Osteoblast (primary cell): ENCODE results near the gene KAZN. TPM values are rescaled to one million over a fixed set of nuclear protein-coding genes. Genes with fewer than 3 reads are reported as not detected.

Experiments used
- DNase-seq: peaks from one replicate; pipeline ENCODE4 v3.0.0; 2011; ENCODE audit warnings: low spot score, mixed read lengths; ENCODE audit not compliant: insufficient read length; ENCODE audit errors: missing footprints
- H2AFZ ChIP-seq: 2 replicates; pipeline ENCODE4 v1.6.0; 2011; ENCODE audit warnings: mild to moderate bottlenecking, low read length
- H3K27ac ChIP-seq: 2 replicates; pipeline ENCODE4 v1.5.1; 2011; ENCODE audit warnings: mild to moderate bottlenecking, low read depth, low read length, moderate library complexity
- H3K27me3 ChIP-seq: 2 replicates; pipeline ENCODE4 v1.6.0; 2012; ENCODE audit warnings: mild to moderate bottlenecking, control low read depth, inconsistent platforms, low read length, moderate library complexity; ENCODE audit not compliant: insufficient read depth
- H3K36me3 ChIP-seq: 2 replicates; pipeline ENCODE4 v1.5.1; 2011; ENCODE audit warnings: mild to moderate bottlenecking, low read length, control low read depth, moderate library complexity; ENCODE audit not compliant: insufficient read depth
- H3K4me1 ChIP-seq: 2 replicates; pipeline ENCODE4 v1.5.1; 2011; ENCODE audit warnings: mild to moderate bottlenecking, low read length, control low read depth, moderate library complexity; ENCODE audit not compliant: insufficient read depth
- H3K4me2 ChIP-seq: 2 replicates; pipeline ENCODE4 v1.6.0; 2011; ENCODE audit warnings: mild to moderate bottlenecking, low read length; ENCODE audit not compliant: insufficient read depth
- H3K4me3 ChIP-seq: fragments of 200-600 bp; sonication (generic); 3 replicates; pipeline ENCODE4 v1.5.1; 2012; ENCODE audit warnings: mild to moderate bottlenecking, low read length, inconsistent platforms; ENCODE audit not compliant: insufficient read depth
- H3K79me2 ChIP-seq: 2 replicates; pipeline ENCODE4 v1.6.0; 2012; ENCODE audit warnings: mild to moderate bottlenecking, low read length, control low read depth, inconsistent platforms; ENCODE audit not compliant: insufficient read depth
- H3K9me3 ChIP-seq: 2 replicates; pipeline ENCODE4 v1.5.1; 2011; ENCODE audit warnings: low read depth, low read length, control low read depth
- H4K20me1 ChIP-seq: 2 replicates; pipeline ENCODE4 v1.6.0; 2012; ENCODE audit warnings: mild to moderate bottlenecking, low read length, control low read depth; ENCODE audit not compliant: insufficient read depth
- CTCF ChIP-seq: IDR thresholded peaks from 2 replicates; pipeline ENCODE4 v1.5.1; 2011; ENCODE audit warnings: mild to moderate bottlenecking, low read depth, low read length, moderate library complexity; ENCODE audit errors: extremely low read depth
- total RNA-seq: library from RNA; depleted of rRNA; stranded (reverse); fragments of >200 nt; gene quantifications from 2 replicates; pipeline ENCODE4 v1.2.3, GENCODE V29; 2012

KAZN gene
- total RNA-seq, 1 donor, result 9.0 TPM

DNA sequence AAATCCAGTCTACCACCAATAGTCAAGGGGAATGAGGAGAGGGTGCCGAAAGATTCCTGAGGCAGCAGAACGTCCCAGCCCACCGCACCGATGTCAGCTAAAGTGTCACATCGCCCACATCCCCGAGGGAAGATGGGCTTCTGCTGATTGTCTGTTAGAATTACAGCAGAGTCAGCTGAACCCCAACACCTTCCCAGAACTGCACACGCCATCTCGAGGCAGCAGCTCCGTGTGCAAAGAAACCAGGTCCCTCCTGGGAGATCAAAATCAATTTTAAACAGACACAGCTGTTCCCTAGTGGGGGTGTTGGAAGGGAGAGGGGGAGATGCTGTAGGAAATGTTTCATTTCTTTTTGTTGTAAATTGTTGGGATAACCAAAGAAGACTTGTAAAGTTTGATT, 12.8 kb upstream of the KAZN start:
- no peak overlapping the region for H2AFZ ChIP-seq
- no peak for TF ChIP-seq CTCF
- H3K9me3 ChIP-seq, result no peaks in the 10 kb centered on the region
- H3K36me3 ChIP-seq, result no peaks in the 10 kb centered on the region
- H3K27ac ChIP-seq, result no peak overlapping the region
- no peaks in the 10 kb centered on the region for H3K4me1 ChIP-seq
- no peaks in the 10 kb centered on the region for H4K20me1 ChIP-seq
- peaks cover 6% of the 10 kb centered on the region for H3K27me3 ChIP-seq
- H3K4me2 ChIP-seq, result no peak overlapping the region
- no peaks in the 10 kb centered on the region for H3K79me2 ChIP-seq
- no peak overlapping the region for H3K4me3 ChIP-seq
- no peak for DNase-seq

DNA sequence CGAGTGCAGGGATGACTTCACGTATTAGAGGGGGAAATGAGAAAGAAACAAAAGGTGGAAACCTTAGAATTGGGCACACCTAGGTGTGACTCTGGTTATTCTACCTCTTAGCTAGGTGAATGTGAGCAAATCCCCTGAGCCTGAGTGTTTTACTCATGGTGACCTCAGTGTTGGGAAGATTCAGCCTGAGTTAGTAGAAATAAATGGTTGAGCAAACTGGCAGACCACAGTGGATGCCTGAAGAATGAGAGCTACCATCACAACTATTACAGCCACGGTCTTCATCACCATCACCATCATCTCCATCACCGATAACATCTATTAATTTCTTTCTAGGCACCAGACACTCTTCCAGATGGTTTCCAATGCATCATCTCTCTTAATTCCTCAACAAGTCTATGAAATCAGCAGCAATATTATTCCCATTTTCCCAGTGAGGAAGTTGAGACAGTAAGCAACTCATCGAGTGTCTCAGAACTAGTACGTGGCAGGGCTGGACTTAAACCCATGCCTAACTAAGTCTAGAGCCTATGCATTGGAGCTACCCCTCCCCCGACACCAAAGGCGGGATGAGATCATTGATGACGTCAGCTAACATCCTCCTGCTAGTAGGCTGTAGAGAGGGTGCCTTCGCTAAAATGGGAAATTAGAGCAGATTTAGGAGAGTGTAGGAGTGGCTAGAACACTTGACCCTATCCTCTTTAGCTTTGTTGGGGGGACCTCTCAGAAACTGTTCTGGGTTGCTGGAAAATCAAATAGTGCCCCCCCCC, 7.9 kb upstream of the KAZN start:
- H3K4me3 ChIP-seq, result no peak overlapping the region
- H3K4me1 ChIP-seq, result no peaks in the 10 kb centered on the region
- H3K27ac ChIP-seq, result no peak overlapping the region
- TF ChIP-seq CTCF, result no peak
- H3K27me3 ChIP-seq, result peaks cover 13% of the 10 kb centered on the region
- no peaks in the 10 kb centered on the region for H3K36me3 ChIP-seq
- DNase-seq, result no peak
- H2AFZ ChIP-seq, result no peak overlapping the region
- no peak overlapping the region for H3K4me2 ChIP-seq
- H4K20me1 ChIP-seq, result no peaks in the 10 kb centered on the region
- H3K79me2 ChIP-seq, result no peaks in the 10 kb centered on the region
- no peaks in the 10 kb centered on the region for H3K9me3 ChIP-seq

- no peaks in the 10 kb centered on the region for H4K20me1 ChIP-seq
- no peak overlapping the region for H3K27ac ChIP-seq
- no peaks in the 10 kb centered on the region for H3K79me2 ChIP-seq
- TF ChIP-seq CTCF, result no peak
- H3K27me3 ChIP-seq, result peaks cover 21% of the 10 kb centered on the region
- no peak overlapping the region for H2AFZ ChIP-seq
- no peak for DNase-seq
- no peak overlapping the region for H3K4me3 ChIP-seq
- H3K36me3 ChIP-seq, result no peaks in the 10 kb centered on the region
- H3K4me2 ChIP-seq, result no peak overlapping the region
- H3K9me3 ChIP-seq, result no peaks in the 10 kb centered on the region
- H3K4me1 ChIP-seq, result no peaks in the 10 kb centered on the region
Observed at GRCh38 chr1:14591600-14591999, 6.9 kb upstream of the KAZN start.

DNA sequence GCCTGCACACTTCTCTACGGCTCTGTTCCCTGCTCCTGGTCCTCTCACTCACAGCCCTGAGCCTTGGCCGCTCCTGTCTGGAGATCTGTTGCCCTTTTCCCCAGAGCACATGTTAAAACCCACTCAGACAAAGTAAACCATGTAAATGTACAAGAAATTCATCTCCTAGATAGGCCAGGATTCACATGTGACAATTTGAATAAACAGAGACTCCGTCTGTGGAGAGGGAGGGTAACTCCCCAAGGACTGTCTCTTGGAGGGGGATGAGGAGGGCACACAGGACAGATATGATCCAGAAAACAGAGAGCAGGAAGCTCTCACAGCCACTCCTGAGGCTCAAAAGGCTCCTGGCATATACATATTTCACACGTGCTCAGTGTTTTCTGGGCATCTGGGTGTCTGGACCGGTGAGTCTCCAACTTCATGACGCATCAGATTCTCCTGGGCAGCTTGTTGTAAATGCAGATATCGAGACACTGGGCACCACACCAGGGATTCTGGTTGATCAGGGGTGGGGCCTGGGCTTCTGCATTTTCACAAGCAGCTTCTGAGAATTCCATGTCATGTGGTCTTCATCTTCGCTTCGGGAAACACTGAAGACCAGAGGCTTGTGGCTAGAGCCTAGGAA, 6.4 kb upstream of the KAZN start:
- Histone ChIP-seq H3K36me3 (no peaks in the 10 kb centered on the region), H3K27ac (no peak overlapping the region), H3K4me2 (no peak overlapping the region), H2AFZ (no peak overlapping the region), H3K4me1 (no peaks in the 10 kb centered on the region), H3K4me3 (no peak overlapping the region), H3K9me3 (no peaks in the 10 kb centered on the region), H3K79me2 (no peaks in the 10 kb centered on the region), H4K20me1 (no peaks in the 10 kb centered on the region), H3K27me3 (peaks cover 26% of the 10 kb centered on the region)
- TF ChIP-seq CTCF, result no peak
- no peak for DNase-seq
